B cell (primary cell): ENCODE measurements around the gene ITPRIPL1. TPM values are rescaled to one million over a fixed set of nuclear protein-coding genes. Genes with fewer than 3 reads are reported as not detected.
"Not testable (repeated sequence)": the region's sequence is repeated elsewhere in the genome, so short reads cannot be mapped to it uniquely, and the experiment has no call there.

ENCODE experiments used
- ATAC-seq: fragments of 200-7000 bp; cut with Tn5 transposase; one replicate; pipeline ENCODE4 v1.10.0; 2021; ENCODE audit warnings: low read depth, mild to moderate bottlenecking, moderate number of reproducible peaks, moderate library complexity
- CTCF ChIA-PET: fragments of 350-600 bp; sonication (Branson Sonifier 250); formaldehyde crosslinking; loops from one replicate; lab custom pipeline; 2021; ENCODE audit warnings: antibody characterized with exemption, inconsistent platforms; lab: Charles Lee
- POLR2A ChIA-PET: fragments of 350-600 bp; sonication (Branson Sonifier 250); formaldehyde crosslinking; loops from one replicate; lab custom pipeline; 2021; ENCODE audit warnings: antibody characterized with exemption; lab: Charles Lee
- DNase-seq: peaks from one replicate; pipeline ENCODE4 v3.0.0; 2013
- H2AFZ ChIP-seq: 2 replicates; pipeline ENCODE4 v1.6.1; 2012; ENCODE audit warnings: mild to moderate bottlenecking, low read depth, low read length; ENCODE audit not compliant: insufficient read depth, poor library complexity, severe bottlenecking
- H3K27ac ChIP-seq, 2 donors: 1 replicate in 1 of 2; 2 replicates in 1 of 2; pipeline ENCODE4 v1.5.1; 2012 to 2013; ENCODE audit warnings: low read length in 2 of 2, mild to moderate bottlenecking in 2 of 2, moderate library complexity in 1 of 2
- H3K27me3 ChIP-seq, 4 experiments: fragments of 200-600 bp in 1 of 4; sonication (generic) in 1 of 4; replicated peaks in 1 of 4; 1 replicate in 2 of 4; 2 replicates in 2 of 4; pipeline versions ENCODE4 v1.6.1 to v1.7.0; 2013 to 2016; ENCODE audit warnings: low read length in 3 of 4, mild to moderate bottlenecking in 2 of 4, mixed read lengths in 1 of 4, moderate library complexity in 1 of 4; ENCODE audit not compliant: insufficient read depth in 4 of 4, control insufficient read depth in 3 of 4; ENCODE audit errors: control extremely low read depth in 1 of 4
- H3K36me3 ChIP-seq, 2 experiments: replicated peaks in 1 of 2; 1 replicate in 1 of 2; 2 replicates in 1 of 2; pipeline versions ENCODE4 v1.6.1 to v1.7.1; 2013; ENCODE audit warnings: low read length in 1 of 2; ENCODE audit not compliant: insufficient read depth in 2 of 2, control insufficient read depth in 1 of 2; ENCODE audit errors: control extremely low read depth in 1 of 2, extremely low read depth in 1 of 2
- H3K4me1 ChIP-seq, 2 donors: fragments of 200-600 bp in 1 of 2; sonication (generic) in 1 of 2; 1 replicate in 1 of 2; 2 replicates in 1 of 2; pipeline versions ENCODE4 v1.5.1 to v1.6.1; 2013 to 2017; ENCODE audit warnings: low read length in 2 of 2; ENCODE audit not compliant: control insufficient read depth in 2 of 2, insufficient read depth in 2 of 2
- H3K4me2 ChIP-seq: replicated peaks from 2 replicates; pipeline ENCODE3; 2012; ENCODE audit warnings: mild to moderate bottlenecking, low read depth, low read length; ENCODE audit not compliant: poor library complexity, severe bottlenecking
- H3K4me3 ChIP-seq, 5 experiments: fragments of 200-600 bp in 1 of 5; sonication (generic) in 1 of 5; 1 replicate in 3 of 5; 2 replicates in 2 of 5; pipeline versions ENCODE4 v1.5.1 to v1.7.0; 2011 to 2016; ENCODE audit warnings: low read length in 4 of 5, mild to moderate bottlenecking in 4 of 5, low read depth in 2 of 5, control low read depth in 1 of 5, moderate library complexity in 1 of 5; ENCODE audit not compliant: insufficient read depth in 1 of 5; ENCODE audit errors: control extremely low read depth in 1 of 5, extremely low read depth in 1 of 5
- H3K79me2 ChIP-seq: fragments of 200-600 bp; sonication (generic); one replicate; pipeline ENCODE4 v1.6.0; 2016; ENCODE audit warnings: low read length; ENCODE audit not compliant: control insufficient read depth, insufficient read depth
- H3K9ac ChIP-seq: fragments of 200-600 bp; sonication (generic); 2 replicates; pipeline ENCODE4 v1.6.1; 2017; ENCODE audit warnings: mild to moderate bottlenecking, low read length, moderate library complexity
- H3K9me3 ChIP-seq, 3 donors: one replicate each; pipeline versions ENCODE4 v1.6.1 to v1.7.1; 2013; ENCODE audit warnings: low read length in 2 of 3; ENCODE audit not compliant: control insufficient read depth in 2 of 3, insufficient read depth in 1 of 3; ENCODE audit errors: control extremely low read depth in 1 of 3
- H4K20me1 ChIP-seq: 2 replicates; pipeline ENCODE4 v1.6.0; 2012; ENCODE audit warnings: mild to moderate bottlenecking, low read length; ENCODE audit not compliant: insufficient read depth, control insufficient read depth, poor library complexity, severe bottlenecking
- H3K27ac Mint-ChIP-seq: one replicate; pipeline ENCODE4 v1.8.0; 2021; ENCODE audit warnings: mixed read lengths
- H3K27me3 Mint-ChIP-seq: one replicate; pipeline ENCODE4 v1.8.0; 2021; ENCODE audit warnings: mixed read lengths
- H3K4me1 Mint-ChIP-seq: one replicate; pipeline ENCODE4 v1.8.0; 2021; ENCODE audit warnings: mixed read lengths
- H3K4me3 Mint-ChIP-seq: one replicate; pipeline ENCODE4 v1.8.0; 2021; ENCODE audit warnings: mixed read lengths
- H3K9me3 Mint-ChIP-seq: one replicate; pipeline ENCODE4 v1.8.0; 2022; ENCODE audit warnings: mixed read lengths; ENCODE audit not compliant: insufficient read depth
- EZH2 ChIP-seq: IDR thresholded peaks from 2 replicates; pipeline ENCODE4 v1.6.1; 2012; ENCODE audit warnings: borderline replicate concordance, low read depth, mild to moderate bottlenecking, moderate library complexity, low read length; ENCODE audit not compliant: insufficient read depth, poor library complexity, severe bottlenecking
- WGBS: methylation state at CpG from one replicate; pipeline ENCODE4 v1.1.5; 2013; ENCODE audit warnings: missing lambda C conversion rate; ENCODE audit not compliant: insufficient coverage; 5-methylcytosine and 5-hydroxymethylcytosine counted together
- intact Hi-C: fragments of 100-400 bp; cut with micrococcal nuclease; formaldehyde crosslinking; loops from one replicate; pipeline ENCODE4 v1.10.0; 2022
- polyA plus RNA-seq: library from polyadenylated mRNA; depleted of rRNA; stranded (reverse); fragments of >200 nt; gene quantifications from 2 replicates; pipeline ENCODE4 v1.2.3, GENCODE V29; 2012
- total RNA-seq, 2 donors: library from RNA; stranded (reverse); fragments of 120-200 nt in 1 of 2; gene quantifications; 1 replicate in 1 of 2; 2 replicates in 1 of 2; pipeline versions ENCODE4 v1.2.3 to v1.2.4, GENCODE V29; 2013 to 2022
- TF ChIP-seq, protein P1 (sequence below): fragments of 200-600 bp; IDR thresholded peaks from one replicate; pipeline ENCODE4 v1.8.0; 2022; ENCODE audit warnings: antibody characterized with exemption, mild to moderate bottlenecking

ITPRIPL1 gene
- total and polyA plus RNA-seq, 2 donors (not counting 1 experiment from before 2014, with no cell fraction given) = 1.8 to 4.2 TPM

GRCh38 chr2:96287273-96287856 lies 37.8 kb upstream of the ITPRIPL1 start:
- no peaks in the 10 kb centered on the region for H4K20me1 ChIP-seq
- 76% methylated on average over 6 of the region's 6 CpGs for WGBS
- no peaks in the 10 kb centered on the region for H3K79me2 ChIP-seq
- no peak for DNase-seq
- H3K27ac Mint-ChIP-seq = no peak overlapping the region
- H2AFZ ChIP-seq = no peak overlapping the region
- no peak for TF ChIP-seq EZH2
- TF ChIP-seq, protein P1, sequence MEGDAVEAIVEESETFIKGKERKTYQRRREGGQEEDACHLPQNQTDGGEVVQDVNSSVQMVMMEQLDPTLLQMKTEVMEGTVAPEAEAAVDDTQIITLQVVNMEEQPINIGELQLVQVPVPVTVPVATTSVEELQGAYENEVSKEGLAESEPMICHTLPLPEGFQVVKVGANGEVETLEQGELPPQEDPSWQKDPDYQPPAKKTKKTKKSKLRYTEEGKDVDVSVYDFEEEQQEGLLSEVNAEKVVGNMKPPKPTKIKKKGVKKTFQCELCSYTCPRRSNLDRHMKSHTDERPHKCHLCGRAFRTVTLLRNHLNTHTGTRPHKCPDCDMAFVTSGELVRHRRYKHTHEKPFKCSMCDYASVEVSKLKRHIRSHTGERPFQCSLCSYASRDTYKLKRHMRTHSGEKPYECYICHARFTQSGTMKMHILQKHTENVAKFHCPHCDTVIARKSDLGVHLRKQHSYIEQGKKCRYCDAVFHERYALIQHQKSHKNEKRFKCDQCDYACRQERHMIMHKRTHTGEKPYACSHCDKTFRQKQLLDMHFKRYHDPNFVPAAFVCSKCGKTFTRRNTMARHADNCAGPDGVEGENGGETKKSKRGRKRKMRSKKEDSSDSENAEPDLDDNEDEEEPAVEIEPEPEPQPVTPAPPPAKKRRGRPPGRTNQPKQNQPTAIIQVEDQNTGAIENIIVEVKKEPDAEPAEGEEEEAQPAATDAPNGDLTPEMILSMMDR = no peak
- no peaks in the 10 kb centered on the region for H3K4me1 ChIP-seq
- no peaks in the 10 kb centered on the region for H3K9me3 ChIP-seq
- H3K4me2 ChIP-seq = no peak overlapping the region
- H3K4me3 ChIP-seq = no peak overlapping the region
- no peak overlapping the region for H3K4me3 Mint-ChIP-seq
- H3K9ac ChIP-seq = no peak overlapping the region
- H3K27me3 Mint-ChIP-seq = no peaks in the 10 kb centered on the region
- peaks cover 16 to 98% of the 10 kb centered on the region in 2 experiments for H3K36me3 ChIP-seq
- intact Hi-C loops = no loop called here
- H3K27ac ChIP-seq = no peak overlapping the region
- no peaks in the 10 kb centered on the region for H3K4me1 Mint-ChIP-seq
- no peaks in the 10 kb centered on the region for H3K9me3 Mint-ChIP-seq
- ChIA-PET POLR2A (interaction anchor here (0.6 kb wide), 1 partner anchor 63 kb away, joined by 3 read pairs; no protein-coding TSS in a partner anchor), CTCF (interaction anchor here (0.8 kb wide), 1 partner anchor 182 kb away, joined by 3 read pairs; no protein-coding TSS in a partner anchor)
- no peaks in the 10 kb centered on the region for H3K27me3 ChIP-seq
- no peak for ATAC-seq

- Histone ChIP-seq H3K27ac (no peak overlapping the region), H3K9ac (no peak overlapping the region), H4K20me1 (no peaks in the 10 kb centered on the region), H3K4me2 (no peak overlapping the region), H3K4me3 (no peak overlapping the region), H3K27me3 (no peaks in the 10 kb centered on the region), H3K4me1 (no peaks in the 10 kb centered on the region), H3K9me3 (no peaks in the 10 kb centered on the region), H3K36me3 (peaks cover 19 to 97% of the 10 kb centered on the region in 2 experiments), H3K79me2 (peaks cover 3% of the 10 kb centered on the region), H2AFZ (no peak overlapping the region)
- ChIA-PET CTCF (no interaction called here), POLR2A (interaction anchor here (1.4 kb wide), 1 partner anchor 13 kb away, joined by 4 read pairs; no protein-coding TSS in a partner anchor)
- DNase-seq (no peak), ATAC-seq (no peak)
- TF ChIP-seq, protein P1 = no peak
- no peak for TF ChIP-seq EZH2
- Mint-ChIP-seq H3K9me3 (no peaks in the 10 kb centered on the region), H3K4me3 (no peak overlapping the region), H3K27me3 (no peaks in the 10 kb centered on the region), H3K4me1 (no peaks in the 10 kb centered on the region), H3K27ac (no peak overlapping the region)
- 91% methylated on average over 5 of the region's 5 CpGs for WGBS
- intact Hi-C loops = no loop called here
These were observed 33.4 kb upstream of the ITPRIPL1 start for GRCh38 chr2:96291751-96292150.

DNA sequence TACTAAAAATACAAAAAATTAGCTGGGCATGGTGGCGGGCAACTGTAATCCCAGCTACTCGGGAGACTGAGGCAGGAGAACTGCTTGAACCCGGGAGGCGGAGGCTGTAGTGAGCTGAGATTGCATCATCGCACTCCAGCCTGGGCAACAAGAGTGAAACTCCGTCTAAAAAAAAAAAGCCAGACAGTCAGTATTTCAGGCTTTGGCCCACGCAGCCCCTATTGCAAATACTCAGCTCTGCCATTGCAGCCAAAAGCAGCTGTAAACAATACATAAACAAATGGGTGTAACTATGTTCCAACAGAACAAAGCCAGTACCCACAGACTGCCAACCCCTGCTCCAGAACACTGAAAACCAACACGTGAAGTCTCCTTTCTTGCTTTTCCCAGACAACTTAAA lies 30.8 kb upstream of the ITPRIPL1 start:
- H3K4me2 ChIP-seq, H3K4me1 ChIP-seq, H3K9me3 ChIP-seq, ATAC-seq, DNase-seq, H3K27me3 ChIP-seq, H3K27ac ChIP-seq, intact Hi-C loops, H3K4me1 Mint-ChIP-seq, H3K9me3 Mint-ChIP-seq, H3K9ac ChIP-seq, H3K27me3 Mint-ChIP-seq, H3K27ac Mint-ChIP-seq, H3K4me3 ChIP-seq, H3K79me2 ChIP-seq, POLR2A ChIA-PET, H2AFZ ChIP-seq, H3K4me3 Mint-ChIP-seq: not testable (repeated sequence)
- WGBS = 100% methylated on average over 4 of the region's 8 CpGs
- CTCF ChIA-PET = interaction anchor here (0.7 kb wide), 1 partner anchor 23 kb away, joined by 3 read pairs; no protein-coding TSS in a partner anchor
- Histone ChIP-seq H3K36me3 (peaks cover 14 to 97% of the 10 kb centered on the region in 2 experiments), H4K20me1 (peaks cover 21% of the 10 kb centered on the region)
